ENCODE measurements around the gene ASIC4.
A peak's percentile ranks its signal among the peaks of the same experiment; 100 is the strongest.

Gene ASIC4

DNA sequence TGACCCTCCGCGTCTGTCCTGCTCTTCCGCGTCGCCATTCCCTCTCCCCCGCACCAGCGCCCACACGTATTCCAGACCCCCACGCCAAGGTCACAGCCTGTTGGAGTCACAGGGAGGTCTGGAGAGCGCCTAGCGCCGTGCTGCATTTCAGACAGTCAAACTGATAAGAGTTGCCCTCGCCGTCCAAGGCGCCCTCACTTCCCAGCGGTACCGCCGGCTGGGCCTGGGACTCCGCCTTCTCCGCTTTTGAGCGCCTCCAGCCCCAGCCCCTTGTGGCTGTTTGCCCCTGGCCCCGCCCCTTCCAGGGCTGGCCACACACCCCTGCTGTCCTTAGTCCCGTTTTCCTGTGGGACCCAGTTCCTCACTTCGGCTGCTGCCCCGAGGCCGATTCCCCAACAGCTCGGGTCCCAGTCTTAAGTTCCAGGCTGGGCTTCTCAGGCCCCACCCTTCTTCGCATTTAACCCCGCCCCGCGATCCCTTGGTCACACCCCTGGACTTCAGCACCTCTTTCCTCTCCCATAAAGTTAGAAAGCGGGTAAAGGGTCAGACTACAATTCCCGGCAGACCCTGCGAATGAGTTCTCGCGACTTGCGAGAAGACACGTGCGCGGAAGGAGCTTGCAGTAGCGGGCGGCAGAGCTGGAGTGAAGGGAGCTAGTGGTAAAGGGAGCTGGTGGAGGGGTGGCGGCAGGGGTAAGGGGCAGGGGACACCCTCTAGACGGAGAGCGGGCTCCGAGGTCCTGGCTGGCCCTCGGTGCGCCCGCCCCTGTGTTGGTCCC is 15.8 kb upstream of the ASIC4 start, which contains the start of gene GMPPA:
GMPPA (plus strand) TSS at position 612 of the 778 bp plus-strand sequence. CDS start 1,085 bp downstream, outside the sequence.
- peak; percentile 75 for FAIRE-seq

DNA sequence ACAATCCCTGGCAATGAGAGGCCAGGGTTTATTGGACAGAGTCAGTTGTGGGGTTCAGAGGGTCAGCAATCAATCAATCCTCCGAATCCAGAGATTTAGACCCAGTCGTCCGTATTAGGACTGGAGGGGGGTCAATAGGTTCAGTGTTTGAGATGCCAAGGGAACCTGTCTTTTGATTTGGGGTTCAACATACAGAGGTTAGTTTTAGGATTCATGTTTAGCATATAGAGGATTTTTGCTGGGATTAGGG is 15.3 kb upstream of the ASIC4 start:
- FAIRE-seq = no peak

DNA sequence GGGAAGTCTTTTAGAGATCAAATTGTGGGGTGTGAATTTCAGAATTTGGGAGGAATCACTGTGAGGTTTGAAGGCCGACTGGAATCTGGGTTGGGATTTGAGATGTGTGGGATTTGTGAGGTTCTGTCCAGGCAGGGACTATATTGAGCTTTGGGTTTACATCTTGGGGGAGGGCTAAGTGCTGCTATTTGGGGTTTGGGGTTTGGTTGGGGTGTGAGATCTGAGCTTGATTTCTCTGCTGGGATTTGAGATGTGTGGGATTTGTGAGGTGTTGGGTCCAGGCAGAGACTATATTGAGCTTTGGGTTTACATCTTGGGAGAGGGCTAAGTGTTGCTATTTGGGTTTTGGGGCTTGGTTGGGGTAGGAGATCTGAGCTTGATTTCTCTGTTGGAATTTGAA is 14.7 kb upstream of the ASIC4 start:
- FAIRE-seq = no peak

DNA sequence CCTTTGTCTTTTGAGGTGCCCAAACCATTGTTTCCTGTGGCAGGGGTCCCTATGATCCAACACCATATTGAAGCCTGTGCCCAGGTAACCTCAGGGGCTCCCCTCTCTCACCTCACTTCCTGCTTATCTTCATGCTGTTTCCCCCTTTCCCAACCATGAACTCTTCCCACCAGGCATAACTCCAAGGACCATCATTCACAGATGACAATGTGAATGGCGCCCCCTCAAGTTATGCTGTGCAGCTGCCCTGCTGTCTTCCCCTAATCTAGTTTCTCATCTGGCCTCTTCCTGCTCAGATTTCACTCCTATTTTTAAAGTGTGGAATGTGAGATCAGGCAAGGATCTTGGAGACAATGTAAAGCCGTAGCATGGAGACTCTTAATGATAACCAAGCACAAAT is 14.1 kb upstream of the ASIC4 start:
- FAIRE-seq = no peak

- no peak for FAIRE-seq
Observed at GRCh38 chr2:219501849-219502248, 12.4 kb upstream of the ASIC4 start.

DNA sequence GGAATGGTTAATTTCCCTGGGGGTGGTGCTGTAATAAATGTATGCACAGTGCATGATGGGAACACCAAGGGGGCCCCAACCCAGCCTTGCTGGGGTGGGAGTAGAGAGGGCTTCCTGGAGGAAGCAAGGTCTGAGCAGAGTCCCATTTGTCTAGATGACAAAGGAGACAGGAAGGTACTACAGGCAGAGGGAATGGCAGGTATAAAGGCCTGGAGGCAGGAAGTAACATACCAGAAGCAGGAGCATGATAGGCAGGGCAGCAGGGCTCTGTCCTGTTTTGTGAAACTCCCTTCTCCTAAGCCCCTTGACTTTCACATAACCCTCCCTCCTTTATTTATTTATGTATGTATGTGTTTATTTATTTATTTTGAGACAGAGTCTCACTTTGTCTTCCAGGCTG is 11.7 kb upstream of the ASIC4 start:
- no peak for FAIRE-seq

GRCh38 chr2:219505585-219505984 is 8.7 kb upstream of the ASIC4 start:
- FAIRE-seq = no peak

- no peak for FAIRE-seq
Observed at GRCh38 chr2:219506153-219506801, 8.0 kb upstream of the ASIC4 start.

DNA sequence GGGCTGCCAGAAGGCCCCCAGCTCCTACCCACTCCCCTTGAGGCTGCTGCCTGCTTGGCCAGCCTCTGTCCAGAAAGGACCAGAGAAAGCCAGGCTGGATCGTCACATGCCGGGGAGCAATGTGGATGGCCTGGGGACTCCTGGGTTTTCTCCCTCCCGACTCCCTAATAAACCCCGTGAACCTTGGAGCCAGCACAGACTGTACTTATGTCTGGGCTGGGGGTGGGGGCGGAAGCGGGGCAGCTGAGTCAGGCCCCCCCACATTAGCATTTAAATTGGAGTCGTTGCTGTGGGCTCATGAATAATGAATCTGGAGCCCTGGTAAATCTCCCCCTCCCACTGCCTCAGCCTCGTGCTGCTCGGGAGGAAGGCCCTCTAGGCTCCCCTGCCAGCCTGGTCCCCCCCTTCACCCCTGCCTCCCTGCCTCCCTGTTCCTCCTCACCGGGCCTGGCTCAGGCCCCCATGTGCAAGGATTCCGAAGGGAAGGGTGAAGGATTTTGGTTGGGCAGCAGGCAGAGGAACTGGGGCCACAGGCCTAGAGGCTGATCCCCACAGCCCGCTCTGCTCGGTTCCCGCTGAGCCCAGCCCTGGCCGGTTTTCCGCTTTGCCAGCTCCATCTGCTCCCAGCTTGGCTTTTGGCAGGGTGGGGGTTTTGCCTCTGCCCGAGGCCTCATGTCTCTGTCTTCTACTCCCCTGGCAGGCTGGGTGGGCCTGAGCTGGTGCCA is 7.3 kb upstream of the ASIC4 start:
- FAIRE-seq = no peak

DNA sequence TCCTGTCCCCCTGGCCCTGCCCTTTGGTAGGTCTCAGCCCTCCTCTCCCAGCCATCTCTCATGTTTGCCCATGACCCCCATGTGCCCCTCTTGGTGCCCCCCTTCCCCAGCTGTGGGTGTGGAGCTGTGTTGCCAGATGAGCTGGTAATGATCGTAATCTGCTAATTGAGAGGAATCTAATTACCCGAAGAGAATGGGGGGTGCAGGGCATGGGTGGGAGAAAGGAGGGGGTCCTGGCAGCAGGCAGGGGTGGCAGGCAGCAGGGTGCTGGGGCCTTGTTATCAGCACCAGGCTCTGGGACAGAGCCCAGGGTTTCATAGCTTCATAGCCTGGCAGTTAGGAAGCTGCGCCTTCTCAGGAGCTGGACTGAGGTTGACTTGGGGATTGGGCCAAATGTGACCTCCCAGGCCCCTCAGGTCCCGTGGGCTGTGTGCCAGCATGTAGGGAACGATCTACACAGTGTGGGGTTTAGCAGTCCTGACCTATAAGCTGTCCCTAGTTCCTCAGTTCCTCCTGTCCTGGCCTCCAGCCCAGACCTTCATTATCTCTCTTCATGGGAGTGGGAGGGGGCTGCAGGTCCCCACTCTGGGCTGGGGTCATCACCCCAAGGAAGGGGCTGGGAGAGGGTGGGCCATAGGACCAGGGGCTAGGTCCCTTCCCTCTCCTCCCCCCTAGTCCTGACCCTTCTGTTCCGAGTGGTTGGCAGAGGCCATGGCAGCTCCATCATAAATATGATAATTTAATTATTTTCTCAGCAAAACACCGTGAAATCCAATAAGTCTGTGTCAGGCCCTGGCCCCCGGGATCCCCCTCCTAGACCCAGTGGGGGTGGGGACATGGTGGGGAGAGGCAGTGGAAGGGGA is 6.5 kb upstream of the ASIC4 start:
- FAIRE-seq = no peak

- no peak for FAIRE-seq
Observed at GRCh38 chr2:219508444-219508734, 5.9 kb upstream of the ASIC4 start.

- no peak for FAIRE-seq
Observed at GRCh38 chr2:219508971-219509779, 5.1 kb upstream of the ASIC4 start.

GRCh38 chr2:219509780-219510511 is 4.3 kb upstream of the ASIC4 start:
- FAIRE-seq = no peak

DNA sequence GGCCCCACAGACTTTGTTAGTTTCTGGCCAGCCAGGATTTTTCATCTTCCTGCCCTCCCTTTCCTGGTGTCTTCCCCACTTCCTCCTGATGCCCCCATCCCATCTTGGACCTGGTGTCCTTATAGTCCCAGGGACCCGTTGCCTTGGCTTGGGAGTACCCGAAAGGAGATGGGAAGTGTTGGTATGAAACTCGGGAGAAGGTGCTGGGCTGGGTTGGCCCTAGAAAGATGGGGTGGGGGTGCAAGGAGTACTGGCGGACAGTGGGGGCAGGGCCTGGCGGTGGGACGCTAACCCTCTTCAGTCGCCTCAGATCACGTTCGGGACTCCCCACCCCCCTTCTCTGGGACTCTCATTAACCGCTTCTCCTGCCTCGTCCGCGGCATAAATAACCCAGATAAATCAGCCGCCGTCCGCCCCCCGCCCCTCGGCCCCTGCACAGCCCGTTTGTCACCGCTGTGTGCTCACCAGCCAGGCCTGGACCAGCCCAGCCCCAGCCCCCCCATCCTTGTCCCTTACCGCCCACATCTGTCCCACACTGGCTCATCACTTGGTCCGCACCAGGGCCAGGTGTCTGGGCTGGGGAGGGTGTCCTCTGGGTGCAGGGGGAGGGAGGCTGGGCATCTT is 3.7 kb upstream of the ASIC4 start:
- FAIRE-seq = no peak

GRCh38 chr2:219511547-219512325 is 2.5 kb upstream of the ASIC4 start:
- FAIRE-seq = no peak

DNA sequence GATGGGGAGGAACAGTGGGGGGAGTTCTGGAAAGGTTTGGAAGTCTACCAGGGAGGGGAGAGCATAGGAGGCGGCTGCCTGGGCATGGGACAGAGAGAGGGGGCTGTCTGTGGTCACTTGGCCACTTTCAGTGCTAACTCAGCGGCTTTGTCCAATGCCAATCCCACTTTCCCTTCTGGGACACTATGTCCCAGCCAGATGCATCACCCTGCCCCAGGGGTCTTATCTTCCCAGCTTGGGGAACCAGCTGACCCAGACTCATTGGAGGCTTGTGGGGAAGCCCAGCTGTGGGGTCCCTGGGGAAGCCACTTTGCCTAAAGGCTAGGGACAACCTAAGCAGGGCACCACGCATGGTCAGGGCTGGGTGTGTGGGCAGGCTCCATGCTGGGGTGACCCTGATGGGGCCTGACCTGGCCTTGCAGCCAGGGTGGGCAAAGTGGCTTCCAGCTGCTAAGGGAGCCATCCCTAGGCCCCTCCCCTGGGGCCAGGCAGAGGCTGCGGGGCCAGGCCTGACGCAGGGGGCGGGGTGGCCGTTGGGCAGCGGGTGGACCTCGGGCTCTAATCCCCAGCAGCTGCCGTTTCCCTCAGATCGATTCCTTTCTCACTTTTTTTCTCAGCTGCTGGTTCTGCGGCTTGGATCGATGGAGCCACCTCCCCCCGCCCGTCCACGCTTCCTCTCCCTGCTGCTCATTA is 1.6 kb upstream of the ASIC4 start:
- FAIRE-seq = no peak

DNA sequence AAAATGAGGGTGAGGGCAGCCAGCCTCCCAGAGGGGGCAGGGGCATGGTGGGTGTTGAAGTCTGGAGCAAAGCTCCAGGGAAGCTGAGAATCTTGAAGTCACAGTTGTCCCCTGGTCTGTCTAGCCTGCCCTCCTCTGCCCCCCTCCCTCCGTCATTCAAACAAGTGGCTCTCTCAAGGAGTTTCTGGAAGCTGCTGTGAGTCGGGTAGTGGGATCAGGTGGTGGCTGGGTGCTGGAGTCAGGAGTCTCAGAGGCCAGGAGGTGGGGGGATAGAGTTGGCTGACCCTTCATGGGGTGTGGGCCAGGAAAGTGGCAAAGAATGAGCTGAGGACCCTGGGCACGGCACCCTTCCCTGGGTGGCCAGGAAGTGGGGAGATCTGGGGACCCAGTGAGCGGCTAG is 495 bp upstream of the ASIC4 start:
- FAIRE-seq = no peak

DNA sequence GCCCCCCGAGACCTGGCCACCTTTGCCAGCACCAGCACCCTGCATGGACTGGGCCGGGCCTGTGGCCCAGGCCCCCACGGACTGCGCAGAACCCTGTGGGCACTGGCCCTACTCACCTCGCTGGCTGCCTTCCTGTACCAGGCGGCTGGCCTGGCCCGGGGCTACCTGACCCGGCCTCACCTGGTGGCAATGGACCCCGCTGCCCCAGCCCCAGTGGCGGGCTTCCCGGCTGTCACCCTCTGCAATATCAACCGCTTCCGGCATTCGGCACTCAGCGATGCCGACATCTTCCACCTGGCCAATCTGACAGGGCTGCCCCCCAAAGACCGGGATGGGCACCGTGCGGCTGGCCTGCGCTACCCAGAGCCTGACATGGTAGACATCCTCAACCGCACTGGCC is 554 bp downstream of the ASIC4 start:
- no peak for FAIRE-seq

DNA sequence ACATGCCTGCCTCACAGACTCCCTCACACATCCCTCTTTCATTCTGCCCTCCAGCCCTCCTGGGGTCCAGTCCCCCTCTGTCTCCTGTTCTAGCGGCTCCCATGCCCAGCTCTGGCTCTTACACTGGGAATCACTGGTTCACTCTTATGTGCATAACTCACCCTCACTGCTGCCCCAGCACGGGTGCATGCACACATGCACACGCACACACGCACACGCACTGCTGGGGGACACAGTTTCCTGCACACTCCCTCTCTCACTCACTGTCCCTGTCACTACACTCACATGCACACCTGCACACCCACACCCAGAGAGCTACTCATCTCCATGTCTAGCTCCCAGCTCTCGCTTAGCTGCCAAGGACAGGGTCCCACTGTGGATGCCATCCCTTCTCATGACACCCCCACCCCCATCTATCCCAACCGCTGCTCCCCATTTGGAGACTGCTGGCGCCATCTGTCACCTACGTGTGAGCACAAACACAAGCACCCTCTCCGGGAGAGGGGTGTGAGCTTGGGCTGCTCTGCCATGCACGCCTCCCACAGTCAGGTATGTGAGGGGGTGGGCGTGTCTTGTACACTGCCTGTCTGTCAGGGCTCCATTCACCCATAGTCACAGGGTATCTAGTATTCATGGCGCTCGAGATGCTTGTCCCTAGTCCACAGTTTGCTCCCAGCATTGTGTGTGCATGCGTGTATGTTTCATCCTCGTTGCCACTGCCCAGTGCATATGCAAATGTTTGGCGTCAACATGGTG is 1.8 kb downstream of the ASIC4 start:
- no peak for FAIRE-seq
